Lower lobe of right lung (tissue), 2 donors: Measurements from ENCODE around the gene GAN. TPM values are rescaled to one million over a fixed set of nuclear protein-coding genes. Genes with fewer than 3 reads are reported as not detected.

Source experiments
- ATAC-seq, 2 donors: fragments of 200-7000 bp; cut with Tn5 transposase; one replicate each; pipeline ENCODE4 v1.9.1; 2020 to 2022; ENCODE audit warnings: mild to moderate bottlenecking in 2 of 2, moderate library complexity in 2 of 2
- DNase-seq: peaks from one replicate; pipeline ENCODE4 v3.0.0-alpha.2; 2020
- H3K27ac ChIP-seq: fragments of 200-600 bp; one replicate; pipeline ENCODE4 v1.8.0; 2022
- H3K27me3 ChIP-seq: fragments of 200-600 bp; one replicate; pipeline ENCODE4 v1.8.0; 2022; ENCODE audit warnings: low read depth
- H3K36me3 ChIP-seq: fragments of 200-600 bp; one replicate; pipeline ENCODE4 v1.8.0; 2022; ENCODE audit warnings: mild to moderate bottlenecking
- H3K4me1 ChIP-seq: fragments of 200-600 bp; one replicate; pipeline ENCODE4 v1.8.0; 2022
- H3K4me3 ChIP-seq: fragments of 200-600 bp; one replicate; pipeline ENCODE4 v1.8.0; 2022; ENCODE audit warnings: mild to moderate bottlenecking
- H3K9me3 ChIP-seq: fragments of 200-600 bp; one replicate; pipeline ENCODE4 v1.8.0; 2022
- CTCF ChIP-seq: fragments of 200-600 bp; IDR thresholded peaks from one replicate; pipeline ENCODE4 v1.8.0; 2022; ENCODE audit warnings: antibody characterized with exemption, mild to moderate bottlenecking
- intact Hi-C: fragments of 100-400 bp; cut with DNase I; formaldehyde crosslinking; loops from one replicate; pipeline ENCODE4 v1.11.0; 2022
- total RNA-seq: library from RNA; stranded (reverse); fragmentation: NEBNext Ultra II Directional; extraction: Animal tissue kit (Norgen Biotek cat#: 25700); gene quantifications from one replicate; pipeline ENCODE4 v1.2.1, GENCODE V29; 2021
- donor health status: DM: no; HTN: yes; CAD: no; lungs with severe emphysema.

Gene GAN
- total RNA-seq, 1 donor from 2014 or later: 6.5 TPM

- Histone ChIP-seq H3K9me3 (no peaks in the 10 kb centered on the region), H3K36me3 (no peaks in the 10 kb centered on the region), H3K4me1 (peaks cover 44% of the 10 kb centered on the region), H3K27me3 (no peaks in the 10 kb centered on the region), H3K4me3 (peak overlapping the region; percentile 80), H3K27ac (no peak overlapping the region)
- no peak for TF ChIP-seq CTCF
- DNase-seq (no peak), ATAC-seq (no peak)
- intact Hi-C loops: no loop called here
Measured at GRCh38 chr16:81316176-81316496, 1.4 kb downstream of the GAN start.

DNA sequence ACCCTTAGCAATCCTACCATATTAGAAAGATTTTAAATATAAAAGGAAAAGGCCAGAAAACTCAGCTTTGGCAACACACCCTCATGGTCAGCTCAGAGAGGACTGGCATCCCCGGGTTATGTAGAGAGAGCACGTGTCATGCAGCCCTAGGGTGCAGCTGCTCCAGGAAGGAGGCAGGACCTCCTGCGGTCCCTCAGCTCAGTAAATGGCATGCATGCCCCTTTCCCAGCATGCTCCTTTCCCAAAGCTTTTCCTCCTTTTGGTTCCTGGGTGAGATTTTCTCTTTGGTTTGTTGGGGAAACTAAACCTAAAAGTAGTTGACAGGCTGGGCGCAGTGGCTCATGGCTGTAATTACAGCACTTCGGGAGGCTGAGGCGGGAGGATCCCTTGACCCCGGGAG lies 3.9 kb downstream of the GAN start:
- Histone ChIP-seq H3K27me3 (no peaks in the 10 kb centered on the region), H3K4me3 (no peak overlapping the region), H3K4me1 (peaks cover 34% of the 10 kb centered on the region), H3K36me3 (no peaks in the 10 kb centered on the region), H3K9me3 (no peaks in the 10 kb centered on the region), H3K27ac (no peak overlapping the region)
- no peak for ATAC-seq
- intact Hi-C loops: no loop called here
- TF ChIP-seq CTCF: no peak
- DNase-seq: no peak

DNA sequence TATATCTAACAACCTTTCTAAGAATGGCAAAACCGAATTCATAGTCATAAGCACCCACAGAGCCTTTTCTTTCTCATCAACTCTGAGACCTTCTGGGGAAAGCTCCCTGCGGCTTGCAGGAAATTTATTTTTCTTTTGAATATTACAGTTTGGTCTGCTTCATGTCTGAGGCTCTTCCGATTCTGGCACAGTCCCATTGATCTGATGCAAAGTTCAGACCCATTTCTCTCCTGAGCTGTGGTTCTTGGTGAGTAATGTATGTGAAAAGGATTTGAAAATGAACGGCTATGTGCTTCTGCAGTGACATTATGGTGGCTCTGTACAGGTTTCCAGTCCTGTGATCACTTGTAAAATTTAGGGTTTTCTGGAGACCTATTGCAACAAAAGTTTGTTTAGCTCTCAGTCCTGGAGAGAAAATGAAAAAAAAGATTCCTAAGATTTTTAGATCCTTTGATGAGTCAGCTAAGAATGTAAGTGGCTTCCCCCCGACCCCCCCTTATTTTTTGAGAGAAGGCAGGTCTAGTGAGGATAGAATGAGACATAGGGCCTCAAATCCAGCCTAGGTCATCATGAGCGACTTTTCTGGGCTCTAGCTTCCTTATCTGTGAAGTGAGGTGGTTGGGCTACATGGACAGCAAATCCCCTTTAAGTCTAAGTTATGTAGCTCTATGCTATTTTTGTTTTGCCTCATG lies 4.6 kb downstream of the GAN start:
- DNase-seq (no peak), ATAC-seq (no peak)
- Histone ChIP-seq H3K27ac (no peak overlapping the region), H3K4me3 (no peak overlapping the region), H3K36me3 (no peaks in the 10 kb centered on the region), H3K4me1 (peaks cover 28% of the 10 kb centered on the region), H3K9me3 (no peaks in the 10 kb centered on the region), H3K27me3 (no peaks in the 10 kb centered on the region)
- intact Hi-C loops: no loop called here
- no peak for TF ChIP-seq CTCF

- no peak overlapping the region for H3K27ac ChIP-seq
- H3K9me3 ChIP-seq: no peaks in the 10 kb centered on the region
- intact Hi-C loops: no loop called here
- no peaks in the 10 kb centered on the region for H3K36me3 ChIP-seq
- no peak for ATAC-seq
- H3K4me3 ChIP-seq: no peak overlapping the region
- no peak for TF ChIP-seq CTCF
- H3K4me1 ChIP-seq: peaks cover 23% of the 10 kb centered on the region
- H3K27me3 ChIP-seq: no peaks in the 10 kb centered on the region
- no peak for DNase-seq
Measured at GRCh38 chr16:81321039-81321438, 6.3 kb downstream of the GAN start.

GRCh38 chr16:81321536-81321935 lies 6.8 kb downstream of the GAN start:
- TF ChIP-seq CTCF: no peak
- Histone ChIP-seq H3K36me3 (no peaks in the 10 kb centered on the region), H3K4me3 (no peak overlapping the region), H3K27ac (no peak overlapping the region), H3K4me1 (peaks cover 18% of the 10 kb centered on the region), H3K27me3 (no peaks in the 10 kb centered on the region), H3K9me3 (no peaks in the 10 kb centered on the region)
- DNase-seq (no peak), ATAC-seq (no peak)
- intact Hi-C loops: no loop called here

DNA sequence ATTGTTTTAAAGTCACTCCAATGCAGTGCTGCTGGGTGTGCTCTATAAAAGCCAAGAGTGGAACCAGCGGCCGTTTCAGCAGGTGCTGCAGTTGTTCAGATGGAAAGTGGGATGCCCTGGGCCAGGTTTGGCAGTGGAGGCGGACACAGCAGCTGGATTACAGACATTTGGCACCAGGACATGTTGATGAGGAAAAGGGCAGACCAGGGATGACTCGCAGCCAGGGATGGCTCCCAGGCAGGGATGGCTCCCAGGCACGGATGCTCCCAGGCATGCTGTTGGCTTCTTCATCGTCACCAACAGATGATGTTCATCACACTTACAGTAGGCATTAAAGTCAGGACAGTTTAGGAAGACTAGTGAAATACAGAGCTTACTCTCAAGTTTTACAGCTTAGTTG lies 10.0 kb downstream of the GAN start:
- ATAC-seq (no peak), DNase-seq (no peak)
- intact Hi-C loops: no loop called here
- H3K36me3 ChIP-seq: no peaks in the 10 kb centered on the region
- H3K4me1 ChIP-seq: peaks cover 6% of the 10 kb centered on the region
- no peak overlapping the region for H3K4me3 ChIP-seq
- H3K27ac ChIP-seq: no peak overlapping the region
- H3K9me3 ChIP-seq: no peaks in the 10 kb centered on the region
- TF ChIP-seq CTCF: no peak
- no peaks in the 10 kb centered on the region for H3K27me3 ChIP-seq
